H1 (cell line): ENCODE measurements around the gene ID2. TPM values are rescaled to one million over a fixed set of nuclear protein-coding genes. Genes with fewer than 3 reads are reported as not detected.

Experiments
- ATF3 ChIP-seq: IDR thresholded peaks from 2 replicates; pipeline ENCODE4 v1.6.1; 2011; ENCODE audit warnings: low read depth, mild to moderate bottlenecking, low read length; ENCODE audit not compliant: insufficient read depth
- BCL11A ChIP-seq, 2 experiments: IDR thresholded peaks; one replicate each; pipeline ENCODE4 v1.6.1; 2011; ENCODE audit warnings: low read depth in 2 of 2, low read length in 2 of 2, mild to moderate bottlenecking in 2 of 2
- CEBPB ChIP-seq: IDR thresholded peaks from 2 replicates; pipeline ENCODE4 v1.6.1; 2012; ENCODE audit warnings: low read depth, low read length
- CHD7 ChIP-seq: fragments of 300-600 bp; sonication (generic); IDR thresholded peaks from 2 replicates; pipeline ENCODE4 v1.7.1; 2012; ENCODE audit warnings: low read length, moderate library complexity, mild to moderate bottlenecking, inconsistent platforms; ENCODE audit not compliant: insufficient replicate concordance
- FOSL1 ChIP-seq: IDR thresholded peaks from 2 replicates; pipeline ENCODE4 v1.6.1; 2011; ENCODE audit warnings: mild to moderate bottlenecking, low read depth, low read length, moderate library complexity; ENCODE audit not compliant: insufficient read depth
- NRF1 ChIP-seq: IDR thresholded peaks from 2 replicates; pipeline ENCODE4 v1.6.1; 2011; ENCODE audit warnings: mild to moderate bottlenecking, low read depth, low read length, improper control_type of control experiment
- RBBP5 ChIP-seq: IDR thresholded peaks from 2 replicates; pipeline ENCODE4 v1.7.1; 2012; ENCODE audit warnings: low read depth, mild to moderate bottlenecking, inconsistent platforms, low read length, moderate library complexity, borderline replicate concordance
- RFX5 ChIP-seq: IDR thresholded peaks from 2 replicates; pipeline ENCODE4 v1.6.1; 2011; ENCODE audit warnings: low read depth, low read length, improper control_type of control experiment, borderline replicate concordance
- TEAD4 ChIP-seq: IDR thresholded peaks from 2 replicates; pipeline ENCODE4 v1.6.1; 2012; ENCODE audit warnings: low read depth, low read length, inconsistent platforms, mixed read lengths
- polyA plus RNA-seq, 7 experiments: library from polyadenylated mRNA; depleted of rRNA in 3 of 7; stranded (reverse) in 5 of 7; unstranded in 2 of 7; fragments of >200 nt in 5 of 7; fragments of 200-250 nt in 2 of 7; gene quantifications; 1 replicate in 5 of 7; 2 replicates in 1 of 7; 4 replicates in 1 of 7; pipeline versions ENCODE4 v1.2.1 to v1.2.3, GENCODE V29; 2011 to 2013; ENCODE audit warnings: missing spikeins in 2 of 7, mixed read lengths in 2 of 7
- total RNA-seq: library from RNA; stranded (reverse); fragmentation: NEBNext Ultra II Directional; extraction: Animal tissue kit (Norgen Biotek cat#: 25700); gene quantifications from 2 replicates; pipeline ENCODE4 v1.2.1, GENCODE V29; 2021

ID2 gene
- total and polyA plus RNA-seq, 2 of the 8 experiments (the other 6 are each of a cell fraction or from before 2014, with no cell fraction given) = 36.7 to 214 TPM

GRCh38 chr2:8648441-8649213 lies 33.2 kb upstream of the ID2 start (continued):
- TF ChIP-seq CHD7 = no peak
- TF ChIP-seq NRF1 = no peak
- TF ChIP-seq RFX5 = no peak
- TF ChIP-seq FOSL1 = no peak
- no peak for TF ChIP-seq BCL11A (IDR thresholded peaks at IDR 0.05; ENCODE audit: low read depth in 2 of 2, low read length in 2 of 2)
- no peak for TF ChIP-seq ATF3
- TF ChIP-seq CEBPB = no peak
- no peak for TF ChIP-seq TEAD4
- no peak for TF ChIP-seq RBBP5
- TF ChIP-seq, all 59 proteins: peak for 0
